K562 (cell line): ENCODE data around the gene RREB1. TPM values are rescaled to one million over a fixed set of nuclear protein-coding genes. Genes with fewer than 3 reads are reported as not detected.

Experiments
- ATAC-seq: fragments of 200-7000 bp; cut with Tn5 transposase; 3 replicates; pipeline ENCODE4 v1.9.1; 2020; ENCODE audit warnings: moderate library complexity
- BruUV-seq: library from RNA; stranded (reverse); fragments of 400-500 nt; replicated peaks from 2 replicates; lab custom pipeline; 2021; lab: Mats Ljungman, UMichigan
- CTCF ChIA-PET: fragments of 300-600 bp; formaldehyde crosslinking; extraction: SDS; loops from one replicate; lab custom pipeline; 2021; ENCODE audit warnings: low intra/inter-chr PET ratio; lab: Yijun Ruan, JAX
- POLR2A ChIA-PET: fragments of 300-600, 350-650 bp; sonication (Branson Sonifier 250); formaldehyde crosslinking; extraction: SDS; loops from one replicate; lab custom pipeline; 2021; ENCODE audit warnings: antibody characterized with exemption, inconsistent platforms; lab: Yijun Ruan, JAX
- DNase-seq, 4 experiments: peaks; one replicate each; pipeline versions ENCODE4 v3.0.0 to v3.0.0-alpha.2; 2011 to 2018; ENCODE audit warnings: low spot score in 3 of 4, mixed read lengths in 3 of 4; ENCODE audit errors: extremely low read depth in 1 of 4
- FAIRE-seq: peaks from 2 replicates; lab custom pipeline; 2011; peaks lifted over from hg19 to GRCh38; lab: Jason Lieb, UNC
- H2AFZ ChIP-seq: 2 replicates; pipeline ENCODE4 v1.6.0; 2011; ENCODE audit warnings: low read depth, low read length, control low read depth, inconsistent platforms
- H3K27ac ChIP-seq: fragments of 200-600 bp; 3 replicates; pipeline ENCODE4 v1.8.0; 2011; ENCODE audit warnings: low read depth, mild to moderate bottlenecking, control low read depth, inconsistent platforms, low read length, moderate library complexity, mixed read lengths; ENCODE audit errors: extremely low read depth
- H3K27me3 ChIP-seq, 2 experiments: fragments of 300-600 bp in 1 of 2; 2 replicates in 1 of 2; 3 replicates in 1 of 2; pipeline versions ENCODE4 v1.6.0 to v1.8.0; 2011; ENCODE audit warnings: inconsistent platforms in 2 of 2, low read length in 2 of 2, mild to moderate bottlenecking in 1 of 2, mixed read lengths in 1 of 2, moderate library complexity in 1 of 2; ENCODE audit not compliant: control insufficient read depth in 2 of 2, insufficient read depth in 2 of 2
- H3K36me3 ChIP-seq: fragments of 300-600 bp; 3 replicates; pipeline ENCODE4 v1.8.0; 2011; ENCODE audit warnings: mild to moderate bottlenecking, low read length, inconsistent platforms; ENCODE audit not compliant: control insufficient read depth, insufficient read depth
- H3K4me1 ChIP-seq, 2 experiments: fragments of 200-600 bp in 1 of 2; replicated peaks in 1 of 2; 2 replicates in 1 of 2; 3 replicates in 1 of 2; pipeline versions ENCODE4 v1.5.1 to v1.8.0; 2011; ENCODE audit warnings: inconsistent platforms in 2 of 2, low read length in 2 of 2, mild to moderate bottlenecking in 1 of 2, mixed read lengths in 1 of 2, moderate library complexity in 1 of 2; ENCODE audit not compliant: control insufficient read depth in 2 of 2, insufficient read depth in 2 of 2
- H3K4me2 ChIP-seq: 2 replicates; pipeline ENCODE4 v1.6.1; 2011; ENCODE audit warnings: low read length, control low read depth, inconsistent platforms, mixed read lengths; ENCODE audit not compliant: insufficient read depth
- H3K4me3 ChIP-seq: fragments of 200-600 bp; sonication (generic), shearing (Covaris generic); 2 replicates; pipeline ENCODE4 v1.5.1; 2016; ENCODE audit warnings: control low read depth, inconsistent platforms
- H3K79me2 ChIP-seq: fragments of 200-600 bp; 3 replicates; pipeline ENCODE4 v1.8.0; 2011; ENCODE audit warnings: low read length, inconsistent platforms; ENCODE audit not compliant: control insufficient read depth, insufficient read depth
- H3K9ac ChIP-seq, 2 experiments: 2 replicates each; pipeline versions ENCODE4 v1.6.0 to v1.6.1; 2011; ENCODE audit warnings: low read depth in 2 of 2, low read length in 2 of 2, control low read depth in 1 of 2, inconsistent platforms in 1 of 2, mild to moderate bottlenecking in 1 of 2, mixed read lengths in 1 of 2; ENCODE audit not compliant: insufficient read depth in 1 of 2
- H3K9me1 ChIP-seq: one replicate; pipeline ENCODE4 v1.6.0; 2011; ENCODE audit warnings: inconsistent platforms, mild to moderate bottlenecking, low read length, moderate library complexity; ENCODE audit not compliant: control insufficient read depth, insufficient read depth
- H3K9me3 ChIP-seq: replicated peaks from 2 replicates; pipeline ENCODE4 v1.5.1; 2011; ENCODE audit warnings: low read depth, low read length, inconsistent platforms; ENCODE audit not compliant: control insufficient read depth, insufficient read depth
- H4K20me1 ChIP-seq: replicated peaks from 2 replicates; pipeline ENCODE4 v1.6.1; 2011; ENCODE audit warnings: low read length, inconsistent platforms, mixed read lengths; ENCODE audit not compliant: control insufficient read depth, insufficient read depth
- ADNP ChIP-seq: fragments of 200-800 bp; sonication (Bioruptor generic); IDR thresholded peaks from 2 replicates; pipeline ENCODE4 v1.6.1; 2016; ENCODE audit warnings: missing genetic modification characterization, missing compliant biosample characterization
- AFF1 ChIP-seq, 2 experiments: fragments of 450-650 bp; IDR thresholded peaks; 2 replicates each; pipeline ENCODE4 v1.6.1; 2018; ENCODE audit warnings: mild to moderate bottlenecking in 2 of 2, low read depth in 1 of 2; ENCODE audit not compliant: partially characterized antibody in 2 of 2
- C11orf30 ChIP-seq: fragments of 450-650 bp; IDR thresholded peaks from 2 replicates; pipeline ENCODE4 v1.6.1; 2016; ENCODE audit warnings: low read depth, mild to moderate bottlenecking
- CBFB ChIP-seq: sonication (generic); formaldehyde crosslinking; IDR thresholded peaks from 2 replicates; pipeline ENCODE4 v1.4.0; 2020; ENCODE audit warnings: mild to moderate bottlenecking, missing genetic modification reagents
- EP300 ChIP-seq: IDR thresholded peaks from 2 replicates; pipeline ENCODE4 v1.6.1; 2012; ENCODE audit warnings: low read length, improper control_type of control experiment
- ETS2 ChIP-seq: IDR thresholded peaks from 2 replicates; pipeline ENCODE4 v1.6.1; 2016; ENCODE audit warnings: borderline replicate concordance, missing genetic modification characterization, mild to moderate bottlenecking, moderate library complexity, missing compliant biosample characterization; ENCODE audit not compliant: poor library complexity, severe bottlenecking
- HMBOX1 ChIP-seq: sonication (generic); IDR thresholded peaks from 2 replicates; pipeline ENCODE4 v1.6.1; 2016
- NBN ChIP-seq: fragments of 450-650 bp; IDR thresholded peaks from 2 replicates; pipeline ENCODE4 v1.6.1; 2016; ENCODE audit warnings: low read depth, mild to moderate bottlenecking
- SLC30A9 ChIP-seq: fragments of 250-450 bp; sonication (Bioruptor Pico); IDR thresholded peaks from 2 replicates; pipeline ENCODE4 v1.8.0; 2022; ENCODE audit warnings: mild to moderate bottlenecking, moderate library complexity
- TBP ChIP-seq: optimal IDR thresholded peaks from 2 replicates; pipeline ENCODE3; 2011; ENCODE audit warnings: low read depth, low read length, improper control_type of control experiment
- THAP12 ChIP-seq: fragments of 250-450 bp; sonication (Bioruptor Pico); IDR thresholded peaks from 2 replicates; pipeline ENCODE4 v1.9.0; 2021; ENCODE audit warnings: mild to moderate bottlenecking, inconsistent platforms
- ZBTB9 ChIP-seq: fragments of 450-650 bp; formaldehyde crosslinking; IDR thresholded peaks from 2 replicates; pipeline ENCODE4 v1.4.0; 2020; ENCODE audit warnings: mild to moderate bottlenecking, moderate library complexity
- ZC3H11A ChIP-seq: IDR thresholded peaks from 2 replicates; pipeline ENCODE4 v1.6.1; 2012; ENCODE audit warnings: low read depth, low read length, improper control_type of control experiment
- ZNF23 ChIP-seq: fragments of 250-450 bp; sonication (Bioruptor Pico); IDR thresholded peaks from 2 replicates; pipeline ENCODE4 v1.4.0; 2020; ENCODE audit warnings: mild to moderate bottlenecking
- WGBS: fragments of 100-300 bp; shearing (Covaris generic); methylation state at CpG from one replicate; pipeline ENCODE4 v1.1.6; 2016; ENCODE audit warnings: low coverage, mixed read lengths; ENCODE audit not compliant: insufficient coverage; ENCODE audit errors: missing lambda C conversion rate; 5-methylcytosine and 5-hydroxymethylcytosine counted together
- in situ Hi-C: fragments of 300-500 bp; cut with MboI; formaldehyde crosslinking; loops from 4 replicates; pipeline ENCODE4 v1.15.0; 2018; ENCODE audit warnings: inconsistent platforms, mixed read lengths
- intact Hi-C: fragments of 100-400 bp; cut with micrococcal nuclease; formaldehyde crosslinking; loops from 2 replicates; pipeline ENCODE4 v1.14.2; 2022
- polyA plus RNA-seq, 8 experiments: library from polyadenylated mRNA; depleted of rRNA in 4 of 8; stranded (reverse) in 5 of 8; unstranded in 3 of 8; fragments of >200 nt; fragmentation: Nextera tagmentation in 2 of 8; fragmentation: Illumina TruSeq in 1 of 8; extraction: Ambion mirVana in 2 of 8; extraction: Trizol in 1 of 8; gene quantifications; 2 replicates each; pipeline versions ENCODE4 v1.2.1 to v1.2.3, GENCODE V29; 2011 to 2014; ENCODE audit warnings: inconsistent platforms in 1 of 8, missing spikeins in 1 of 8
- total RNA-seq, 7 experiments: library from RNA; depleted of rRNA in 6 of 7; stranded (reverse); fragments of >200 nt in 6 of 7; fragmentation: Illumina TruSeq in 2 of 7; extraction: Trizol in 2 of 7; gene quantifications; 2 replicates each; pipeline versions ENCODE4 v1.2.1 to v1.2.3, GENCODE V29; 2011 to 2021; ENCODE audit warnings: low replicate concordance in 1 of 7

Gene RREB1
- total and polyA plus RNA-seq, 9 of the 15 experiments (the other 6 are each of a cell fraction or from before 2014, with no cell fraction given) = 3.3 to 64.2 (median 19.3) TPM

- Histone ChIP-seq H3K36me3 (peaks cover 36% of the 10 kb centered on the region; the same call in 2 of the 3 replicates), H3K9me3 (no peaks in the 10 kb centered on the region), H2AFZ (no peak overlapping the region), H3K9me1 (no peaks in the 10 kb centered on the region), H3K9ac (no peak overlapping the region), H3K4me1 (peaks cover 15 to 52% of the 10 kb centered on the region in 2 experiments; a peak in 4 of 5 replicates), H4K20me1 (peaks cover 4% of the 10 kb centered on the region; the same call in 1 of the 2 replicates), H3K79me2 (peaks cover 98% of the 10 kb centered on the region), H3K4me3 (no peak overlapping the region), H3K27ac (peak overlapping the region; percentile 43; the same call in 1 of the 3 replicates), H3K27me3 (no peaks in the 10 kb centered on the region), H3K4me2 (no peak overlapping the region)
- ChIA-PET CTCF (no interaction called here), POLR2A (interaction anchor here (0.6 to 2.2 kb wide), 8 partner anchors 9 to 44 kb away, joined by 3 to 9 read pairs (median 4); no protein-coding TSS in a partner anchor)
- intact Hi-C loops = no loop called here
- peak in 1 of 4 experiments; percentile 30 for DNase-seq
- WGBS = 33% methylated on average over 3 of the region's 3 CpGs
- ATAC-seq = no peak
- no TSS peak for BruUV-seq
- in situ Hi-C loops = no loop called here
- no peak for FAIRE-seq
- TF ChIP-seq C11orf30 = no peak
- no peak for TF ChIP-seq AFF1 (IDR thresholded peaks at IDR 0.05; ENCODE audit: low read depth in 1 of 2, partially characterized antibody in 2 of 2)
- TF ChIP-seq ETS2 (tag) = no peak
- TF ChIP-seq ZBTB9 (CRISPR knock-in tag) = no peak
- TF ChIP-seq EP300 = no peak
- no peak for TF ChIP-seq CBFB (CRISPR knock-in tag)
- TF ChIP-seq THAP12 = no peak
- no peak for TF ChIP-seq NBN
- peak; percentile 82 for TF ChIP-seq HMBOX1
- no peak for TF ChIP-seq ZNF23
- TF ChIP-seq TBP = no peak
- no peak for TF ChIP-seq SLC30A9 (CRISPR knock-in tag)
- 0 out of 2 replicates have a peak, but pooled peaks have one; percentile 34 for TF ChIP-seq ADNP (tag)
- TF ChIP-seq ZC3H11A = no peak
Observed at GRCh38 chr6:7131390-7131789, 23.6 kb downstream of the RREB1 start.
